Left ventricle myocardium inferior (tissue), 1 donor: ENCODE measurements around the gene CEBPA. TPM values are rescaled to one million over a fixed set of nuclear protein-coding genes. Genes with fewer than 3 reads are reported as not detected.

ENCODE experiments used
- DNase-seq: peaks from one replicate; pipeline ENCODE4 v3.0.0-alpha.2; 2020
- H3K27ac ChIP-seq: fragments of 200-600 bp; replicated peaks from 2 replicates; pipeline ENCODE4 v1.8.0; 2021
- H3K27me3 ChIP-seq: fragments of 200-600 bp; 2 replicates; pipeline ENCODE4 v1.8.0; 2021; ENCODE audit warnings: low read depth
- H3K36me3 ChIP-seq: fragments of 200-600 bp; 2 replicates; pipeline ENCODE4 v1.8.0; 2021
- H3K4me1 ChIP-seq: fragments of 200-600 bp; 2 replicates; pipeline ENCODE4 v1.8.0; 2021
- H3K4me3 ChIP-seq: fragments of 200-600 bp; 2 replicates; pipeline ENCODE4 v1.8.0; 2021; ENCODE audit warnings: mild to moderate bottlenecking, moderate library complexity
- H3K9me3 ChIP-seq: fragments of 200-600 bp; replicated peaks from 2 replicates; pipeline ENCODE4 v1.8.0; 2021
- CTCF ChIP-seq: fragments of 200-600 bp; IDR thresholded peaks from 2 replicates; pipeline ENCODE4 v1.8.0; 2021; ENCODE audit warnings: antibody characterized with exemption, mild to moderate bottlenecking, borderline replicate concordance
- intact Hi-C: fragments of 100-400 bp; cut with micrococcal nuclease; formaldehyde crosslinking; loops from one replicate; pipeline ENCODE4 v1.11.0; 2022
- total RNA-seq: library from RNA; stranded (reverse); fragmentation: NEBNext Ultra II Directional; extraction: Animal tissue kit (Norgen Biotek cat#: 25700); gene quantifications from one replicate; pipeline ENCODE4 v1.2.1, GENCODE V29; 2021
- donor health status: DM: no; HTN: yes; CAD: no; lungs with severe emphysema.

Gene CEBPA
- total RNA-seq, 1 donor from 2014 or later, result 1.7 TPM

GRCh38 chr19:33287438-33287837 is 14.9 kb downstream of the CEBPA start:
- no peak overlapping the region for H3K27ac ChIP-seq
- intact Hi-C loops, result no loop called here
- no peak for TF ChIP-seq CTCF

GRCh38 chr19:33286899-33287298 is 15.4 kb downstream of the CEBPA start:
- no peak for TF ChIP-seq CTCF
- no peak overlapping the region for H3K27ac ChIP-seq
- H3K4me1 ChIP-seq, result no peaks in the 10 kb centered on the region
- no peaks in the 10 kb centered on the region for H3K36me3 ChIP-seq
- peaks cover 25% of the 10 kb centered on the region for H3K9me3 ChIP-seq
- DNase-seq, result no peak
- no peak overlapping the region for H3K4me3 ChIP-seq
- H3K27me3 ChIP-seq, result peaks cover 70% of the 10 kb centered on the region
- intact Hi-C loops, result no loop called here

More at GRCh38 chr19:33287438-33287837, 14.9 kb downstream of the CEBPA start:
- Histone ChIP-seq H3K9me3 (peaks cover 25% of the 10 kb centered on the region), H3K4me1 (no peaks in the 10 kb centered on the region), H3K4me3 (no peak overlapping the region), H3K36me3 (no peaks in the 10 kb centered on the region), H3K27me3 (peaks cover 70% of the 10 kb centered on the region)
- DNase-seq, result no peak

DNA sequence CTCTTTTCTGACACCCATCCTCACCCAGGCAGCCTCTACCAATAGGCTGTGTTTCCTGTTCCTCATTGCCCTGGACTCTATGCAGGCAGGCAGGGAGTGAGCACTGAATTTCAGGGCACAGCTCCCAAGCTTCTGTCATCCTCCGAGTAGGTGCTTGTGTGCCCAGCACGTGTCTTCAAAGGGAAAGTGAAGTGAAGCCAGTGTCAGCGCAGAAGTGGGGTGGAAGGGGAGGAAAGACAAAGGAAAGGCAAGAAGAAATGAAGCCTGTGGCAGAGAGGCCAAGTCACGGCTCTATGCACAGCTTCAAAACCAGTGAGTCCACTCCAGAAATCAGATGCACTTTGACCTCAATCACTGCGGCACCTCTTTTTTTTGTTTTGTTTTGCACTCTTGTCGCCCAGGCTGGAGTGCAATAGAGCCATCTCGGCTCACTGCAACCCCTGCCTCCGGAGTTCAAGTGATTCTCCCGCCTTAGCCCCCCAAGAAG is 16.9 kb downstream of the CEBPA start:
- no peak for TF ChIP-seq CTCF
- intact Hi-C loops, result no loop called here
- no peak overlapping the region for H3K27ac ChIP-seq

GRCh38 chr19:33284756-33285155 is 17.6 kb downstream of the CEBPA start:
- no peak for DNase-seq
- intact Hi-C loops, result no loop called here
- Histone ChIP-seq H3K36me3 (no peaks in the 10 kb centered on the region), H3K27me3 (peaks cover 60% of the 10 kb centered on the region), H3K4me1 (no peaks in the 10 kb centered on the region), H3K27ac (no peak overlapping the region), H3K9me3 (peaks cover 23% of the 10 kb centered on the region), H3K4me3 (no peak overlapping the region)
- TF ChIP-seq CTCF, result no peak

More for the DNA sequence above, 16.9 kb downstream of the CEBPA start:
- Histone ChIP-seq H3K4me1 (no peaks in the 10 kb centered on the region), H3K36me3 (no peaks in the 10 kb centered on the region), H3K9me3 (peaks cover 25% of the 10 kb centered on the region), H3K27me3 (peaks cover 67% of the 10 kb centered on the region), H3K4me3 (no peak overlapping the region)
- no peak for DNase-seq

- Histone ChIP-seq H3K4me3 (no peak overlapping the region), H3K36me3 (no peaks in the 10 kb centered on the region), H3K27ac (no peak overlapping the region), H3K27me3 (peaks cover 55% of the 10 kb centered on the region), H3K4me1 (no peaks in the 10 kb centered on the region), H3K9me3 (peaks cover 17% of the 10 kb centered on the region)
- DNase-seq, result no peak
- intact Hi-C loops, result no loop called here
- no peak for TF ChIP-seq CTCF
These were observed 18.1 kb downstream of the CEBPA start for GRCh38 chr19:33284146-33284643.
